Peyer's patch (tissue), 4 donors: ENCODE data around the gene PTPRF.

Experiments used
- CTCF ChIP-seq, 6 experiments: fragments of 450-650 bp in 4 of 6; fragments of 200-600 bp in 2 of 6; sonication (generic) in 1 of 6; IDR thresholded peaks; one replicate each; pipeline ENCODE4 v1.5.1; 2017 to 2019; ENCODE audit warnings: antibody characterized with exemption in 6 of 6, mild to moderate bottlenecking in 3 of 6, moderate library complexity in 1 of 6
- POLR2A ChIP-seq, 2 donors: fragments of 450-650 bp; IDR thresholded peaks; one replicate each; pipeline ENCODE4 v1.5.1; 2017; ENCODE audit warnings: antibody characterized with exemption in 2 of 2, mild to moderate bottlenecking in 2 of 2, moderate library complexity in 2 of 2

- TF ChIP-seq CTCF (IDR thresholded peaks at IDR 0.05) (no peak), POLR2A (IDR thresholded peaks at IDR 0.05) (no peak)
These were observed 123.2 kb downstream of the PTPRF start for GRCh38 chr1:43653893-43654292.
